22Rv1 (cell line): ENCODE data around the gene MAN2A1.

Source experiments
- H3K27ac ChIP-seq: fragments of 450-650 bp; 2 replicates; pipeline ENCODE4 v1.5.1; 2017
- CTCF ChIP-seq: fragments of 450-650 bp; IDR thresholded peaks from 2 replicates; pipeline ENCODE4 v1.5.1; 2017; ENCODE audit warnings: mild to moderate bottlenecking
- ZFX ChIP-seq: fragments of 450-650 bp; IDR thresholded peaks from 2 replicates; pipeline ENCODE4 v1.6.1; 2017; ENCODE audit warnings: antibody characterized with exemption, borderline replicate concordance

MAN2A1 gene

GRCh38 chr5:109762821-109763220, 73.1 kb downstream of the MAN2A1 start:
- no peak overlapping the region for H3K27ac ChIP-seq
- TF ChIP-seq CTCF (no peak), ZFX (no peak)

- H3K27ac ChIP-seq = no peak overlapping the region
- TF ChIP-seq CTCF (no peak), ZFX (no peak)
Measured at GRCh38 chr5:109767184-109767995, 77.7 kb downstream of the MAN2A1 start.

GRCh38 chr5:109767997-109768396, 78.3 kb downstream of the MAN2A1 start:
- H3K27ac ChIP-seq = no peak overlapping the region
- TF ChIP-seq ZFX (no peak), CTCF (no peak)

- H3K27ac ChIP-seq = no peak overlapping the region
- no peak for TF ChIP-seq ZFX
- TF ChIP-seq CTCF = no peak
Measured at GRCh38 chr5:109769597-109770291, 80.0 kb downstream of the MAN2A1 start.

GRCh38 chr5:109775130-109775529, 85.4 kb downstream of the MAN2A1 start:
- TF ChIP-seq CTCF (no peak), ZFX (no peak)
- H3K27ac ChIP-seq = no peak overlapping the region

- H3K27ac ChIP-seq = no peak overlapping the region
- TF ChIP-seq CTCF (no peak), ZFX (no peak)
Measured at GRCh38 chr5:109779036-109779735, 89.5 kb downstream of the MAN2A1 start.

GRCh38 chr5:109784687-109785086, 95.0 kb downstream of the MAN2A1 start:
- no peak overlapping the region for H3K27ac ChIP-seq
- TF ChIP-seq CTCF (no peak), ZFX (no peak)
